ENCODE measurements around the gene LEUTX.

GRCh38 chr19:39832341-39833083, 53.9 kb downstream of the LEUTX start:
- TF ChIP-seq CTCF (IDR thresholded peaks at IDR 0.05) (no peak), POLR2A (IDR thresholded peaks at IDR 0.05) (no peak), EP300 (IDR thresholded peaks at IDR 0.05) (no peak), POLR2AphosphoS5 (IDR thresholded peaks at IDR 0.05) (no peak)

Data from stomach (tissue), 4 donors.